Activated T-helper 1 cell treated with anti-CD3 and anti-CD28 coated beads, Interleukin-2, amount 50 U/mL, for 16 hours (primary cell): Measurements from ENCODE around the gene MBOAT1.
"Not testable (repeated sequence)": the region's sequence is repeated elsewhere in the genome, so short reads cannot be mapped to it uniquely, and the experiment has no call there.

Experiments
- DNase-seq, 2 donors: peaks; one replicate each; pipeline ENCODE4 v3.0.0-alpha.2; 2020; ENCODE audit warnings: low read depth in 1 of 2, low spot score in 1 of 2

Gene MBOAT1

DNA sequence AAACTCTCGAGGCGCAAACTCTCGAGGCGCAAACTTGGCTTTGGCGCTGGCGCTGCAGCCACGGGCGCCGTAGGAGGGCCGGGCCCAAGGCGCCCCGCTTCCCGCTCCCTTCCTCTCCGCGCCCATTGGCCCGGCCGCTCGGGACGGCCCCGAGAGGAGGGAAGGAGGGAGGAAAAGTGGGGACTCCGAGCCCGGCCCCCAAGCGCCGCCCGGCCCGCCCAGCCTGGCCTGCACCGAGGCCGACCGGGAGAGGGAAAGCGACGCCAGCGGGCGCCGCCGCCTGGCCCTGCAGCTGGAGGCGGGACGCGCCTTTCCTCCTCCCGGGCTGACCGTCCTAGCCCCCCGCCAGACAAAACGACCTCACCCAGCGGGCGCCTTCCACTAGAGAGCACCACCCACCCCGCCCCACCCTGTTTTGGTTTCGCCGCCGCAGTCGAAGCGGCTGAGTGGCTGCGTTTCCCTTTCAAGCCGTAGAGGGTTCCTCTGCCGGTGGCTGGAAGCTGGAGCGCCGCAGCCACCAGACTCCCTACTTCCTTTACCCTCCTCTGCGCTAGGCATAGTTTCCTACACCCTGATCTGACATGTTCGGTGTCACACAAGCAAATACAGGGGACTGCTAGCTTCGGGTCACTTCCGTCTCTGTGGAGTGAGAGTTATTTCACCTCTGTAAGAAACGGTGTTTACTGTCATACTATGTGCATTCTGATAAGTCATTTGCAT lies at the start of gene MBOAT1:
TSS of gene MBOAT1 (minus strand) at position 78 of the 720 bp plus-strand sequence. CDS start 235 bp downstream, outside the sequence.
- peak; percentile 20 to 37 for DNase-seq

GRCh38 chr6:20261685-20262084 lies 49.4 kb upstream of the MBOAT1 start:
- DNase-seq, result no peak

DNA sequence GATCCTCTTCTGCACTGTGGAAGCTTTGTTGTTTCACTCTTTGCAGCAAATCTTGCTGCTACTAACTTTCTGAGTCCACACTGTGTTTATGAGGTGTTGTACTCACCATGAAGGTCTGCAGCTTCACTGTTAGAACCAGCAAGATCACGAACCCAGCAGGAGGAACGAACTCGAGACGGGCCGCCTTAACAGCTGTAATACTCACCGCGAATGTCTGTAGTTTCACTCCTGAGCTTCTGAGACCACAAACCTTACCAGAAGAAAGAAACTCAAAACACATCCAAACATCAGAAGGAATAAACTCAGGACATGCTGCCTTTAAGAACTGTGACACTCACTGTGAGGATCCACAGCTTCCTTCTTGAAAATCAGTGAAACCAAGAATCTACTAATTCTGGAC lies 48.1 kb upstream of the MBOAT1 start:
- DNase-seq, result no peak

DNA sequence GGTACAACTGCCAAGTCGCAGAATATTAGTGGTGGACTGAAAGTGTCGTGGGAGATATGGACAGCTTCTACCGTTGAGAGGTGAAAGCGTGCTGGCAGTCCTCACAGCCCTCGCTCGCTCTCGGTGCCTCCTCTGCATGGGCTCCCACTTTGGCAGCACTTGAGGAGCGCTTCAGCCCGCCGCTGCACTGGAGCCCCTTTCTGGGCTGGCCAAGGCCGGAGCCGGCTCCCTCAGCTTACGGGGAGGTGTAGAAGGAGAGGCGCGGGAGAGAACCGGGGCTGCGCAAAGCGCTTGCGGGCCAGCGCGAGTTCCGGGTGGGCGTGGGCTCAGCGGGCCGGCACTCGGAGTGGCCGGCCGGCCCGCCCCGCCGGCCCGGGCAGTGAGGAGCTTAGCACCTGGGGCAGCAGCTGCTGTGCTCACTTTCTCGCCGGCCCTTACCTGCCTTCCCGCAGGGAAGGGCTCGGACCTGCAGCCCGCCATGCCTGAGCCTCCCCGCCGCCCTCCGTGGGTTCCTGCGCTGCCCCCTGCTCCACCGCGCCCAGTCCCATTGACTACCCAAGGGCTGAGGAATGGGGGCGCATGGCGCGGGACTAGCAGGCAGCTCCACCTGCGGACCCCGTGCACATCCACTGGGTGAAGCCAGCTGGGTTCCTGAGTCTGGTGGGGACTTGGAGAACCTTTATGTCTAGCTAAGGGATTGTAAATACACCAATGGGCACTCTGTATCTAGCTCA lies 47.2 kb upstream of the MBOAT1 start:
- DNase-seq, result no peak

GRCh38 chr6:20255428-20255827 lies 43.2 kb upstream of the MBOAT1 start:
- no peak for DNase-seq

DNA sequence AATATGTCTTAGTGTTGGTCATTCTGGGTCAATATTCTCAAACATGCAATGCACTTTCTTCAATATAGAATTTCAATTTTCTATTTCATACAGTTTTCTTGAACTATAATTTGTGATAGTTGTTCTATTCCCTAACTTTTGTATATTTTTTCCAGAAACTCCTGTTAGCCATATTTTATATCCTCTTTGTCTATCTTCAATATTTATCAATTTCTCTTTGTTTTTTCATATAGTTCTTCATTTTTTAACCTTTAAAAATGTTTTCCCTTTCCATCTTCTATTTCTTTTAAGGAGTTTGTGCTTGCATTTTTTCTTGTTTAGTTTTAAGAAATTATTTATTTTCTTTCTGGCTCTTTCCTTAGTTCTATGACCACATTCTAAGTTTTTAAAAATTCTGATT lies 42.0 kb upstream of the MBOAT1 start:
- DNase-seq, result no peak

DNA sequence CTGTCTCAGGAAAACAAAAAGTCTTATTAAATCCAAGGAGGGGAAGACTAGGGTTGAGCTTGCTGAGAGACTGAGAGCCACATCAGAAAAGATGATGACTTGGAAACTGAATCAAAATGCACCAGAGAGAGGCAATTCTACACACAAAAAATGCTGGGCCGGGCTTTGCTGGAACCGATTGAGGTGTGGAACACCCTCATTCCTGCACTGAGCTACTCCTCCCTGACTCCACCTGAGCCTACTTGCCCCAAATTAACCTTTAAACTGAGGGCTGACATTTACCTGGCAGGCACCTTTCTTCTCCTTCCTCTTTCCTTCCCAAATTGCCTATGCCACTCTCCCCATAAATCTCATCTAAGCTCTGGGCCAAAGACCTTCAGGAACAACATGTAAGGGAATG lies 40.8 kb upstream of the MBOAT1 start:
- DNase-seq, result no peak

DNA sequence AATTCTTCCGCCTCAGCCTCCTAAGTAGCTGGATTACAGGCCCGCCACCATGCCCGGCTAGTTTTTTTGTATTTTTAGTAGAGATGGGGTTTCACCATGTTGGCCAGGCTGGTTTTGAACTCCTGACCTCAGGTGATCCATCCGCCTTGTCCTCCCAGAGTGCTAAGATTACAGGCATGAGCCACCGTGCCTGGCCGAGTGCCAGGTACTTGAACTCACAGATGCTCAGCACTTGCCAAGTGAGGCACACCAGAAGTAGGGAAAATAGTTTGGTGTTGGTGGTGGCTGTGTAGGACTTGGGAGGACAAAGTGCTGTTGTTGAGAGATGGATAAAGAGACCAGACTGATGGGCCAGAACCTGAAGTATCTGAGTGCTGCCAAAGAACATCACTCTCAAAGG lies 40.0 kb upstream of the MBOAT1 start:
- DNase-seq, result no peak

GRCh38 chr6:20251525-20251924 lies 39.3 kb upstream of the MBOAT1 start:
- DNase-seq, result no peak

GRCh38 chr6:20246125-20246524 lies 33.9 kb upstream of the MBOAT1 start:
- DNase-seq, result no peak

DNA sequence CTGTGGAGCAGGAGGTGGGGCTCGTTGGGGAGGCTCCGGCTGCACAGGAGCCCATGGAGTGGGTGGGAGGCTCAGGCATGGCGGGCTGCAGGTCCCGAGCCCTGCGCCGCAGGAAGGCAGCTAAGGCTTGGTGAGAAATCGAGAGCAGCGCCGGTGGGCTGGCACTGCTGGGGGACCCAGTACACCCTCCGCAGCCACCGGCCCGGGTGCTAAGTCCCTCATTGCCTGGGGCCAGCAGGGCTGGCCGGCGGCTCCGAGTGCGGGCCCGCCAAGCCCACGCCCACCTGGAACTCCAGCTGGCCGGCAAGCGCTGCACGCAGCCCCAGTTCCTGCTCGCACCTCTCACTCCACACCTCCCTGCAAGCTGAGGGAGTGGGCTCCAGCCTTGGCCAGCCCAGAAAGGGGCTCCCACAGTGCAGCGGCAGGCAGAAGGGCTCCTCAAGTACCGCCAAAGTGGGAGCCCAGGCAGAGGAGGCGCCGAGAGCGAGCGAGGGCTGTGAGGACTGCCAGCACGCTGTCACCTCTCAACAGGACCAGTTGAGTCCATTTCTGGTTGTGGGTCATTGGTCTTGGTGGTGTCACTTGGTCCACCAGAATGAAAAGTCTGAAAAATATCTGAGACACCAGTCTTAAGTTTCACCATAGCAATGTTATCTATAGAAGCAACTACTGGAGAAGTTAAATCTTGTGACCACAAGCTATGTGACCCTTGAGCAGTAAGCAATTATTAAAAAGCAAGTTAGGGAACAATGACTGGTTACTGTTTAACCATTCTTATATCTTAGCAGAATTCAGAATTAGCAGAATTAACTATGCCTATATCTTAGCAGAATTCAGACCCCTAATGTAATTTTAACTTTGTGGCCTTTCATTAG lies 32.8 kb upstream of the MBOAT1 start:
- not testable (repeated sequence) for DNase-seq

DNA sequence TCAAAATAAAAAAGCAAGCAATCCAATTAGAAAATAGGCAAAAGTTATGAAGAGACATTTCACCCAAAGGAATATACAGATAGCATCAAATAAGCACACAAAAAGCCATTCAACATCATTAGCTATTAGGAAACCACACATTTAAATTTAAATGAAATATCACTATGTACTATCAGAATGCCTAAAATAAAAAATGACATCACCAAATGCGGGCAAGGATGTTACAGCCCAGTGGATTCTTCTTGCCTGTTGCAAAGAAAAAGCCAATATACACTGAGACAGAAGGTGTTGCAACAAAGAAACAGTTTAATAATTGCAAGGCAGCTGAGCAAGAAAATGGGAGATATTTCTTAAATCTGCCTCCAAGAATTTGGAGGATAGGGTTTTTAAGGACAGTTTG lies 31.0 kb upstream of the MBOAT1 start:
- no peak for DNase-seq

DNA sequence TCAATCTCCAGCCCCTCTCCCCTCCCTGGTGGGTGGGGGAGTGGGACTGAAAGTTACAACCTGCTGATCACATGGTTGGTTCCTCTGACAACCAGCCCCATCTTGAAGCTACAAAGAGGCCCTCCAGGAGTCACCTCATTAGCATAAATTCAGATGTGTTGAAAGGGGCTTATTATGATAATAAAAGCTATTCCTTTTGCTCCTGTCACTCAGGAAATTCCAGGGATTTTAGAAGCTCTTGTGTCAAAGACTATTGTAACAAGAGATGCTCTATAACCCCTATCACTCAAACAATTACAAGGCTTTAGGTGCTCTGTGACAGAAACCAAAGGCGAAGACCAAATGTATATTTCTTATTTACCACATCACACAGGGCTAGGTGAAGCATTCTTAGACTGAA lies 30.1 kb upstream of the MBOAT1 start:
- DNase-seq, result no peak

DNA sequence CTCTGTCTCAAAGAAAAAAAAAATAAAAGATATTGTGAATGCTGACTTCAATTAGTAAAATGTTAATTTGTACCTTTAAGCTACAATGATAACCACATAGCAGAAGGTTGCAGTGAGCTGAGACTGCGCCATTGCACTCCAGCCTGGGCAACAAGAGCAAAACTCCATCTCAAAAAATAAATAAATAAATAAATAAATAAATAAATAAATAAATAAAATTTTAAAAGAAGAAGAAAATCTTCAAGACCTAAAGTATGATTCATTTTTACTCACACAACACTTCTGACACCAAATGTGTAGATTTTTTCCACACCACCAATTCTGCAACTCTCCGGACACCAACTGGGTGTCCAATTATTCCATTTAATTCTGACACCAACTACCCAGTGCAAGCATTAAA lies 28.8 kb upstream of the MBOAT1 start:
- no peak for DNase-seq

- no peak for DNase-seq
Measured at GRCh38 chr6:20238688-20239587, 26.7 kb upstream of the MBOAT1 start.

DNA sequence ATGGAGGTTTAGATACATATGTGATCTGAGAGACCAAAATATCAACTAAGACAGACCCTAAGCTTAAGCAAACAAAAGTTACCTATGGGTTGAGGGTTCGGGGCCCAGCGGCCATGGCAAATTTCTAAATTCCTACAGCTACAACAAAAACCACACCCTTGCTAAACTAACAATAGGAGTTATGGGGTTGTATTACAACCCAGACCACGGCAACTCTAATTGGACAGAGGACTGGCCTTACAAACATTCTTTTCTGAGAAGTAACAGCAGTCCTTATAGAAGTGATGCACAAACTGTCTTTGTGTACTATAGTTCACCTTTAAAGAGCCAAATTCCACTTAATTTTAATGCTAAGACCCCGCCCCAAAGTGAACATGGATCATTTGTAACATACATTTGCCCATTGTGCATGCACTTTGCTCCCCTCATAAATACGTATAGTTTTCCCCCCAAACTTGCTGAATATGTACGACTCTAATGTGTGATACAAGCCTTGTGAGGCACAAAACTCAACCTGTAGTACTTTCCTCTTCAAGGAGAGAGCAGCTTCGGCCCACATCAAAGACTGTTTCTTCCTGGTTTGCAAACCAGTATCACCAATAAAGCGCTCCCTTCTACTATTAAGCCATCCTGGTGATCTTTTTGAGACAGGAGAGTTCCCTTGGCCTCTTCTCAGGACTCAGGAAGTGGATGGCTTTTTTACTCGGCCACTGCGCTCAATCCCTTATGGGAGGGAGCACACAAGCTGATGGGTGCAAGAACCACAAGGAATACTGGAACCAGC lies 25.6 kb upstream of the MBOAT1 start:
- no peak for DNase-seq

- no peak for DNase-seq
Measured at GRCh38 chr6:20236909-20237600, 24.8 kb upstream of the MBOAT1 start.

DNA sequence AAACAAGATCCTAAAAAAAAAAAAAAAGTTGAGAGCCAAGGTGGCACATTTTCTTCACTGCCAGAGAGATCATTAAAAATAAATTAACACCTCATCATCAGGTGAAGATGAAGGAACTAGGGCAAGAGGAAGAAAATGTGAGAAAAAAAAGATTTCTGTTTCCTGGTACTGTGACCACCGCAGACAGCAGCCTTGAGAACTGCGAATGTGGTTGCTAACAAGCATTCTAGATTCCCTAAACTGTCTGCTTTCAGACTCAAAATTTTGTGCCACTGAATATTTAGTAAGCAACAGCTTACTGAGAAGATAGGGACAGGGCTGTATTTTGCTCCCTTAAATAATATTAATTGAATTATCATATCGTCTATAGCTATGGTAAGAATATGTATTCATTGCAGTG lies 24.1 kb upstream of the MBOAT1 start:
- DNase-seq, result no peak

DNA sequence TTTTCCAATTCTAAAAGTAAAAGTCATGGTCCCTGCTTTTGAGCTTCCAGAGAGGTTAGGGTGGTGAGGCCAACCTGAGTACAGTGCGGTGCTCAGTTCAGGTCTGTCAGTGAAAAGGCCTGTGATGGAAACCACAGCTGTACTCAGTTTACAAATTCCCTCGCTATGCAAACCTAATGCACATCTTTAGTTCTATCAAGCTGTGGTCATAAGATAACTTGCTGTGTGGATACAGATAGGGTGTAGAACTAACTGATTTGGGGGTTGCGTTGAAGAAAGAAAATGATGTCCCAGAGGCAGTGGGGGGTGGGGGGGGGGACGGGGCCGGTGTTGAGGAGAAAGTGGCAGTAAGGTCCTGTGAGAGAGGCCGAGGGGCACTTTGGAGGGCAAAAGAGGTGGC lies 22.8 kb upstream of the MBOAT1 start:
- no peak for DNase-seq
